HepG2 (cell line): Measurements from ENCODE around the gene AMOTL2. TPM values are rescaled to one million over a fixed set of nuclear protein-coding genes. Genes with fewer than 3 reads are reported as not detected.

ENCODE experiments used
- CBX2 ChIP-seq, 2 experiments: fragments of 200-600 bp in 1 of 2; sonication (generic); formaldehyde crosslinking in 1 of 2; IDR thresholded peaks; 2 replicates each; pipeline versions ENCODE4 v1.7.0 to v1.8.1; 2018 to 2022; ENCODE audit warnings: low read depth in 2 of 2, low read length in 1 of 2, mild to moderate bottlenecking in 1 of 2, missing genetic modification reagents in 1 of 2
- GTF2F1 ChIP-seq: fragments of 150-350 bp; IDR thresholded peaks from 2 replicates; pipeline ENCODE4 v1.6.1; 2014; ENCODE audit warnings: low read length
- HDAC6 ChIP-seq: fragments of 200-600 bp; sonication (generic); IDR thresholded peaks from 2 replicates; pipeline ENCODE4 v1.7.0; 2017; ENCODE audit warnings: mild to moderate bottlenecking, antibody characterized with exemption, low read length, low read depth
- KAT7 ChIP-seq: IDR thresholded peaks from 2 replicates; pipeline ENCODE4 v1.6.1; 2018; ENCODE audit warnings: borderline replicate concordance, missing compliant biosample characterization
- PPARG ChIP-seq: conservative IDR thresholded peaks from 2 replicates; pipeline ENCODE4 v1.6.1; 2016; ENCODE audit warnings: missing biosample characterization, missing genetic modification reagents
- PRDM10 ChIP-seq: sonication (generic); formaldehyde crosslinking; IDR thresholded peaks from 2 replicates; pipeline ENCODE4 v1.4.0; 2020; ENCODE audit warnings: low read depth, missing genetic modification reagents
- PRDM15 ChIP-seq: sonication (generic); formaldehyde crosslinking; IDR thresholded peaks from 2 replicates; pipeline ENCODE4 v1.4.0; 2020; ENCODE audit warnings: missing genetic modification reagents
- SALL1 ChIP-seq: sonication (generic); formaldehyde crosslinking; IDR thresholded peaks from 2 replicates; pipeline ENCODE4 v1.8.0; 2022; ENCODE audit warnings: mild to moderate bottlenecking, missing genetic modification reagents
- SOX5 ChIP-seq: IDR thresholded peaks from 2 replicates; pipeline ENCODE4 v1.6.1; 2016; ENCODE audit warnings: borderline replicate concordance
- SUZ12 ChIP-seq: fragments of 150-350 bp; IDR thresholded peaks from 2 replicates; pipeline ENCODE4 v1.6.1; 2014; ENCODE audit warnings: low read depth, low read length
- TOPORS ChIP-seq: sonication (generic); formaldehyde crosslinking; IDR thresholded peaks from 2 replicates; pipeline ENCODE4 v1.8.0; 2023; ENCODE audit warnings: mild to moderate bottlenecking, missing genetic modification reagents
- ZBTB42 ChIP-seq: sonication (generic); formaldehyde crosslinking; IDR thresholded peaks from 2 replicates; pipeline ENCODE4 v1.5.0; 2020; ENCODE audit warnings: mild to moderate bottlenecking, missing genetic modification reagents
- ZBTB49 ChIP-seq: sonication (generic); formaldehyde crosslinking; IDR thresholded peaks from 2 replicates; pipeline ENCODE4 v1.4.0; 2020; ENCODE audit warnings: missing genetic modification reagents, borderline replicate concordance
- ZNF12 ChIP-seq: sonication (generic); formaldehyde crosslinking; IDR thresholded peaks from 2 replicates; pipeline ENCODE4 v1.5.0; 2020; ENCODE audit warnings: missing genetic modification reagents
- ZNF124 ChIP-seq: sonication (generic); formaldehyde crosslinking; IDR thresholded peaks from 2 replicates; pipeline ENCODE4 v1.4.0; 2020; ENCODE audit warnings: missing genetic modification reagents
- ZNF281 ChIP-seq: sonication (generic); formaldehyde crosslinking; IDR thresholded peaks from 2 replicates; pipeline ENCODE4 v1.4.0; 2020; ENCODE audit warnings: missing genetic modification reagents, borderline replicate concordance
- ZNF580 ChIP-seq: IDR thresholded peaks from 2 replicates; pipeline ENCODE4 v1.6.1; 2016; ENCODE audit warnings: low read depth, borderline replicate concordance
- ZNF83 ChIP-seq: sonication (generic); formaldehyde crosslinking; IDR thresholded peaks from 2 replicates; pipeline ENCODE4 v1.4.0; 2020; ENCODE audit warnings: missing genetic modification reagents, mild to moderate bottlenecking, borderline replicate concordance
- polyA plus RNA-seq, 8 experiments: library from polyadenylated mRNA; depleted of rRNA in 3 of 8; stranded (reverse) in 7 of 8; unstranded in 1 of 8; fragments of >200 nt; fragmentation: Illumina TruSeq in 4 of 8; extraction: Trizol in 4 of 8; gene quantifications; 2 replicates each; pipeline versions ENCODE4 v1.2.1 to v1.2.3, GENCODE V29; 2011 to 2016; ENCODE audit warnings: low read depth in 4 of 8, missing spikeins in 1 of 8, mixed read lengths in 1 of 8; ENCODE audit not compliant: insufficient read depth in 1 of 8
- total RNA-seq, 5 experiments: library from RNA; depleted of rRNA; stranded (reverse); fragments of >200 nt; fragmentation: Illumina TruSeq; extraction: Trizol; gene quantifications; 2 replicates each; pipeline ENCODE4 v1.2.3, GENCODE V29; 2016; ENCODE audit warnings: low read depth in 1 of 5

The AMOTL2 gene
- total and polyA plus RNA-seq, 2 of the 13 experiments (the other 11 are each of a cell fraction or from before 2014, with no cell fraction given): 17.3 to 18.5 TPM

GRCh38 chr3:134378384-134378783 lies 4.1 kb upstream of the AMOTL2 start (continued):
- TF ChIP-seq ZNF281 (CRISPR knock-in tag): no peak
- TF ChIP-seq ZBTB42: no peak
- TF ChIP-seq SALL1: peak; percentile 52
- no peak for TF ChIP-seq PPARG (CRISPR knock-in tag)
- no peak for TF ChIP-seq KAT7 (CRISPR knock-in tag)
- no peak for TF ChIP-seq PRDM10 (CRISPR knock-in tag)
- TF ChIP-seq SOX5: no peak
- 0 out of 2 replicates have a peak, but pooled peaks have one; percentile 33 for TF ChIP-seq ZNF124 (CRISPR knock-in tag)
- no peak for TF ChIP-seq ZNF12
- TF ChIP-seq HDAC6: no peak
- no peak for TF ChIP-seq CBX2 (IDR thresholded peaks at IDR 0.05; ENCODE audit: low read depth, low read length)
- no peak for TF ChIP-seq CBX2 (CRISPR knock-in tag; IDR thresholded peaks at IDR 0.05; ENCODE audit: low read depth)
- TF ChIP-seq ZNF580: 0 out of 2 replicates have a peak, but pooled peaks have one; percentile 24
- no peak for TF ChIP-seq ZBTB49 (CRISPR knock-in tag)
- TF ChIP-seq SUZ12: no peak
- no peak for TF ChIP-seq ZNF83 (CRISPR knock-in tag)
- TF ChIP-seq PRDM15 (CRISPR knock-in tag): no peak
- TF ChIP-seq TOPORS (CRISPR knock-in tag): no peak
- TF ChIP-seq GTF2F1: no peak
